ENCODE data around the gene TAF5L. TPM values are rescaled to one million over a fixed set of nuclear protein-coding genes. Genes with fewer than 3 reads are reported as not detected.
A peak's percentile ranks its signal among the peaks of the same experiment; 100 is the strongest.
"Not testable (repeated sequence)": the region's sequence is repeated elsewhere in the genome, so short reads cannot be mapped to it uniquely, and the experiment has no call there.

TAF5L gene
- total RNA-seq, 1 donor from 2014 or later = 21.7 TPM

DNA sequence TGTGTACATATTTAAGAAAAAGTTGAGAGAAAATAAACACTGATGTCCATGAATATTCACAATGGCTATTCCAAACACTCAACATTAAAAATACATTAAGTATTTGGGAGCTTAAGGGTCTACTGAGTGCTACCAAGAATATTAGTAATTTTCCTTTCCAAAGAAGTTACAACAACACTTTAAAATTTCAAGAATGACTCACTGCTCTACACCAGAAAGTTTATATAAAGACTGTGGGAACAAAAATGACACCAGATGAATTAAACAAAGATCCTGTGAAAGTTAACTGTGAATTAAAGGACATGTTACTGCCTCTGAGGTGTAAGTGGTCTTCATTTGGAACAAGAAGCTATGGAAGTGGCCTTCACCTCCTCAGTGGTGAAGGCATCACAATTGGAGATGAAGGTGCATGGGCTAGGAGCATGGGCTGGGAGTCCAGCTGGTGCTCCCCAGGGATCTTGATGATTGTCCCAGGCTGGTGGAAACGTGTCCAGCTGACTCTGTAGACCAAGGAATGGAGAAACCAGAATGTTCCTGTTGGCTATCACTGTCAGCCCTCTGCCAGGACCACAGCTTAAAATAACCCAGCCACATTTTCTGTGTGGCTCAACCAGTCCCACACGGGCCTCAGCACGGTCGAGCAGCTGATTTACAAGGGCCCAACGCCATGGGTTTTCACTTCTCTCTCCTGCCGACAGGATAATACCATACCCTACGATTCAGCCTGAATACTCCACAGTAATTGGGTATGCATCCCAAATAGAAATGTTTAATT is 28.8 kb downstream of the TAF5L start:
- intact Hi-C loops (cut with DNase I) = loop anchor here (1.0 to 2.0 kb wide), 5 partner anchors 14 to 88 kb away; partner anchors contain the start of genes ABCB10 and NUP133
- TF ChIP-seq, protein P1, sequence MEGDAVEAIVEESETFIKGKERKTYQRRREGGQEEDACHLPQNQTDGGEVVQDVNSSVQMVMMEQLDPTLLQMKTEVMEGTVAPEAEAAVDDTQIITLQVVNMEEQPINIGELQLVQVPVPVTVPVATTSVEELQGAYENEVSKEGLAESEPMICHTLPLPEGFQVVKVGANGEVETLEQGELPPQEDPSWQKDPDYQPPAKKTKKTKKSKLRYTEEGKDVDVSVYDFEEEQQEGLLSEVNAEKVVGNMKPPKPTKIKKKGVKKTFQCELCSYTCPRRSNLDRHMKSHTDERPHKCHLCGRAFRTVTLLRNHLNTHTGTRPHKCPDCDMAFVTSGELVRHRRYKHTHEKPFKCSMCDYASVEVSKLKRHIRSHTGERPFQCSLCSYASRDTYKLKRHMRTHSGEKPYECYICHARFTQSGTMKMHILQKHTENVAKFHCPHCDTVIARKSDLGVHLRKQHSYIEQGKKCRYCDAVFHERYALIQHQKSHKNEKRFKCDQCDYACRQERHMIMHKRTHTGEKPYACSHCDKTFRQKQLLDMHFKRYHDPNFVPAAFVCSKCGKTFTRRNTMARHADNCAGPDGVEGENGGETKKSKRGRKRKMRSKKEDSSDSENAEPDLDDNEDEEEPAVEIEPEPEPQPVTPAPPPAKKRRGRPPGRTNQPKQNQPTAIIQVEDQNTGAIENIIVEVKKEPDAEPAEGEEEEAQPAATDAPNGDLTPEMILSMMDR (IDR thresholded peaks at IDR 0.05) = peak in 2 of 3 experiments; percentile 21 to 39
- Histone ChIP-seq H3K27ac (peak overlapping the region; percentile 92 to 94), H3K9me3 (no peaks in the 10 kb centered on the region), H3K36me3 (peaks cover 25 to 31% of the 10 kb centered on the region in 2 donors), H3K27me3 (no peaks in the 10 kb centered on the region), H3K4me3 (peak overlapping the region in 1 of 2 donors; percentile 34), H3K4me1 (peaks cover 20 to 50% of the 10 kb centered on the region in 2 donors)
- DNase-seq (ENCODE audit: low spot score in 2 of 2) = peak; percentile 53 to 94

DNA sequence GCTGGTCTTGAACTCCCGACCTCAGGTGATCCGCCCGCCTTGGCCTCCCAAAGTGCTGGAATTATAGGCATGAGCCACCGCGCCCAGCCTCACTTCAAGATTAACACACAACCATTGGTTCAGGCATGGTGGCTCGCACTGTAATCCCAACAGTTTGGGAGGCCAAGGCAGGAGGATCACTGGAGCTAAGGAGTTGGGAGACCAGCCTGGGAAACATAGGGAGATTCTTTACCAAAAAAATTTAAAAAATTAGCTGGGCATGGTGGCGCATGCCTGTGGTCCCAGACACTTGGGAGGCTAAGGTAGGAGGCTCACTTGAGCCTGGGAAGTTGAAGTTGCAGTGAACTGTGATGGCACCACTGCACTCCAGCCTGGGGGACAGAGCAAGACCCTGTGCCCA is 30.0 kb downstream of the TAF5L start:
- peaks cover 20 to 45% of the 10 kb centered on the region in 2 donors for H3K4me1 ChIP-seq
- H3K9me3 ChIP-seq; H3K4me3 ChIP-seq; H3K27me3 ChIP-seq; DNase-seq (ENCODE audit: low spot score in 2 of 2): not testable (repeated sequence)
- peaks cover 13 to 20% of the 10 kb centered on the region in 2 donors for H3K36me3 ChIP-seq
- peak overlapping the region; percentile 92 to 94 for H3K27ac ChIP-seq
- intact Hi-C loops (cut with DNase I) = loop anchor here (2.0 kb wide), 4 partner anchors 13 to 87 kb away; partner anchors contain the start of genes ABCB10 and NUP133

DNA sequence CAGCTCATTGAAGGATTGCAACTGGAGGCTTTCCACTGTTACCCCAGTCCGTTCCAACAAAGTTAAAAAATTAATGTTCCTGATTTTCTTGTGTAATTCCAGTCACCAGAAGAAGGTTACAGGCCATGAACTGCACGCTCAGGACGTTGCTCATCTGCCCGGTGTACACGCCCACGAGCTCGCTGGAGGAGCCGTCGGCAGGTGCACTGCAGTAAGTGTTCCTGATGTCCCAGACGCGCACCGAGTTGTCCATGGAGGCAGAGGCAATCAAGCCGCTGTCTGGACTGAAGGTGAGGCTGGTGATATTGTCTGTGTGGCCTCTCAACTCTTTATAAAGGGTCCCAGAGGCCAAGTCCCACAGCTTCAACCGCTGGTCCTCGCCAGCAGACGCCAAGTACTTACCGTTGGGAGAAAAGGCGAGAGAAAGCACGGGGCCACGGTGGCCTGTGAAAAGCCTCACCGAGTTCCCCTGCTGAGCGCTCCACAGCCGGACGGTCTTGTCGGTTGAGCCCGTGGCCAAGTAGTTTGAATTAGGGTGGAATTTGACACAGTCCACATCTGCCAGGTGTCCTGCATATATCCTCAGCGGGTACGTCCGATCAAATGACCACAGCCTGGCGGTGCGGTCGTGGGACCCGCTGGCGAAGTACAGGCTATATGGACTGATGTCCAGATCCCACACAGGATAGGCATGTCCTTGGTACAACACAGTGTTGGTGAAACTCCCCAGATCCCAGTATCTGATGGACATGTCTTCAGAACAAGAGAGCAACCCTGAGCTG is 31.5 kb downstream of the TAF5L start:
- Histone ChIP-seq H3K27ac (peak overlapping the region; percentile 92 to 94), H3K36me3 (peaks cover 13 to 20% of the 10 kb centered on the region in 2 donors)
- DNase-seq (ENCODE audit: low spot score in 2 of 2) = no peak

DNA sequence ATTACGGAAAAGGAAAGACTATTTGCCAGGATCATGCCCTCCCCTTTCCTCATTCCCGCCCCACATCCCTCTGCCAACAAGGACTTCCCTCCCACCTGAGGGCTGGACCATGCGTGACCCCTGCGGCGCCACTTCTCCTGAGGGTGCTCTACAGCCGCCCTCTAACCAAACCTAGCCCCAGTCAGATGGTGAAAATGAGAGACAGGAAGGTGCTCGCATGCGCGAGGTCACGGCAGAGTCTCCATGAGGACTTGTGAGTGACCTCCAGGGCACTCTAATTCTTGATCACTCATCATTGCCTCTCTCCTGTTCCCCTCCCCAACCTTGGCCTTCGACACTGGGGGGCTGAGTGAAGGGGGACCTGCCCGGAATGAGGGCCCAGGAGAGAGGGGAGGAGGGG is 32.1 kb downstream of the TAF5L start:
- TF ChIP-seq, protein P1 (IDR thresholded peaks at IDR 0.05) = no peak
- intact Hi-C loops (cut with DNase I) = no loop called here

More for the DNA sequence above, 31.5 kb downstream of the TAF5L start:
- H3K9me3 ChIP-seq = no peaks in the 10 kb centered on the region
- H3K27me3 ChIP-seq = no peaks in the 10 kb centered on the region
- H3K4me3 ChIP-seq = no peak overlapping the region
- intact Hi-C loops (cut with DNase I) = no loop called here
- peaks cover 18 to 31% of the 10 kb centered on the region in 2 donors for H3K4me1 ChIP-seq
- TF ChIP-seq, protein P1 (IDR thresholded peaks at IDR 0.05) = no peak

DNA sequence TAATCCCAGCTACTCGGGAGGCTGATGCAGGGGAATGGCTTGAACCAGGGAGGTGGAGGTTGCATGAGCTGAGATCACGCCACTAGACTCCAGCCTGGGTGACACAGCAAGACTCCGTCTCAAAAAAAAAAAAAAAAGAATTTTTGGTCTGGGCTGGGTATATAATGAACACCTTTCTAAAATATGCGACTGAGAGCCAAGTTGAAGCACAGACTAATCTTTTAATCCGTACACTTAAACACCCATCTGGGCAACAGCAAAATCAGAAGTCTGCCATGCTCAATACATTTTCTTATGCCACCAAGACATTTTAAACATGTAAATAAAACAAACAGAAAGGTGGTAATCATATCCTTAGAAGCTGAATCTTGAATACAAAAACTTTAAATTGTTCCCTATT is 35.8 kb downstream of the TAF5L start:
- H3K27ac ChIP-seq = peak overlapping the region; percentile 15 to 39
- intact Hi-C loops (cut with DNase I) = no loop called here
- peaks cover 13 to 27% of the 10 kb centered on the region in 2 donors for H3K36me3 ChIP-seq

More for the DNA sequence above, 32.1 kb downstream of the TAF5L start:
- Histone ChIP-seq H3K27ac (peak overlapping the region; percentile 92 to 94), H3K4me1 (peaks cover 12 to 25% of the 10 kb centered on the region in 2 donors), H3K27me3 (no peaks in the 10 kb centered on the region), H3K9me3 (no peaks in the 10 kb centered on the region), H3K36me3 (peaks cover 13 to 20% of the 10 kb centered on the region in 2 donors), H3K4me3 (no peak overlapping the region)
- no peak for DNase-seq (ENCODE audit: low spot score in 2 of 2)

More for the DNA sequence above, 35.8 kb downstream of the TAF5L start:
- Histone ChIP-seq H3K27me3 (no peaks in the 10 kb centered on the region), H3K4me1 (no peaks in the 10 kb centered on the region), H3K4me3 (no peak overlapping the region), H3K9me3 (no peaks in the 10 kb centered on the region)
- TF ChIP-seq, protein P1 (IDR thresholded peaks at IDR 0.05) = no peak
- DNase-seq (ENCODE audit: low spot score in 2 of 2) = no peak
